IMR-90 (cell line): Measurements from ENCODE around the gene CTRB1. TPM values are rescaled to one million over a fixed set of nuclear protein-coding genes. Genes with fewer than 3 reads are reported as not detected.
A peak's percentile ranks its signal among the peaks of the same experiment; 100 is the strongest.

Experiments
- ATAC-seq: fragments of 200-7000 bp; cut with Tn5 transposase; 2 replicates; pipeline ENCODE4 v1.9.1; 2020; ENCODE audit warnings: low read depth, mild to moderate bottlenecking, moderate library complexity
- BruUV-seq: library from RNA; stranded (reverse); fragments of 400-500 nt; replicated peaks from 2 replicates; lab custom pipeline; 2021; lab: Mats Ljungman, UMichigan
- CTCF ChIA-PET: fragments of 300-600 bp; formaldehyde crosslinking; extraction: SDS; loops from one replicate; lab custom pipeline; 2021; ENCODE audit warnings: antibody characterized with exemption; lab: Yijun Ruan, JAX
- POLR2A ChIA-PET: fragments of 300-600 bp; sonication (Branson Sonifier 250); formaldehyde crosslinking; loops from one replicate; lab custom pipeline; 2022; ENCODE audit warnings: antibody characterized with exemption; ENCODE audit not compliant: unreplicated experiment; lab: Charles Lee
- DNase-seq: peaks from one replicate; pipeline ENCODE4 v3.0.0; 2013
- H2AFZ ChIP-seq: replicated peaks from 2 replicates; pipeline ENCODE3; 2013; ENCODE audit warnings: low read length, mild to moderate bottlenecking; ENCODE audit not compliant: poor library complexity
- H2AK5ac ChIP-seq: 2 replicates; pipeline ENCODE4 v1.6.1; 2013; ENCODE audit warnings: low read depth, low read length, inconsistent platforms
- H2AK9ac ChIP-seq: replicated peaks from 2 replicates; pipeline ENCODE3; 2013; ENCODE audit warnings: mild to moderate bottlenecking, low read depth, low read length, moderate library complexity; ENCODE audit not compliant: poor library complexity
- H2BK120ac ChIP-seq: 2 replicates; pipeline ENCODE4 v1.6.1; 2013; ENCODE audit warnings: low read depth, low read length, inconsistent platforms
- H2BK15ac ChIP-seq: 3 replicates; pipeline ENCODE4 v1.6.1; 2013; ENCODE audit warnings: low read depth, low read length, inconsistent platforms
- H2BK20ac ChIP-seq: 2 replicates; pipeline ENCODE4 v1.6.1; 2013; ENCODE audit warnings: low read depth, mild to moderate bottlenecking, inconsistent platforms, low read length, moderate library complexity
- H2BK5ac ChIP-seq: 2 replicates; pipeline ENCODE4 v1.6.1; 2013; ENCODE audit warnings: mild to moderate bottlenecking, low read depth, low read length, inconsistent platforms; ENCODE audit not compliant: poor library complexity, severe bottlenecking
- H3K14ac ChIP-seq: replicated peaks from 2 replicates; pipeline ENCODE4 v1.6.1; 2013; ENCODE audit warnings: low read depth, low read length, inconsistent platforms
- H3K18ac ChIP-seq: 2 replicates; pipeline ENCODE4 v1.6.1; 2013; ENCODE audit warnings: low read depth, low read length, control low read depth
- H3K23ac ChIP-seq: 2 replicates; pipeline ENCODE4 v1.6.1; 2013; ENCODE audit warnings: low read depth, low read length, inconsistent platforms
- H3K27ac ChIP-seq: 2 replicates; pipeline ENCODE4 v1.5.1; 2013; ENCODE audit warnings: mild to moderate bottlenecking, control low read depth, low read length; ENCODE audit not compliant: insufficient read depth
- H3K27me3 ChIP-seq: 2 replicates; pipeline ENCODE4 v1.6.1; 2013; ENCODE audit warnings: low read length; ENCODE audit not compliant: control insufficient read depth, insufficient read depth
- H3K36me3 ChIP-seq: 2 replicates; pipeline ENCODE4 v1.6.1; 2013; ENCODE audit warnings: low read length, mixed read lengths; ENCODE audit not compliant: control insufficient read depth, insufficient read depth
- H3K4ac ChIP-seq: 2 replicates; pipeline ENCODE4 v1.6.1; 2013; ENCODE audit warnings: low read depth, low read length, inconsistent platforms
- H3K4me1 ChIP-seq: 2 replicates; pipeline ENCODE4 v1.6.1; 2013; ENCODE audit warnings: low read length, mixed read lengths; ENCODE audit not compliant: control insufficient read depth, insufficient read depth
- H3K4me2 ChIP-seq: 2 replicates; pipeline ENCODE4 v1.6.1; 2013; ENCODE audit warnings: low read depth, mild to moderate bottlenecking, control low read depth, low read length, moderate library complexity
- H3K4me3 ChIP-seq: 2 replicates; pipeline ENCODE4 v1.5.1; 2013; ENCODE audit warnings: low read depth, mild to moderate bottlenecking, control low read depth, low read length, moderate library complexity; ENCODE audit not compliant: insufficient read depth
- H3K56ac ChIP-seq: 2 replicates; pipeline ENCODE4 v1.6.1; 2013; ENCODE audit warnings: low read length, inconsistent platforms; ENCODE audit not compliant: insufficient read depth; ENCODE audit errors: extremely low read depth
- H3K79me1 ChIP-seq, 2 experiments: 2 replicates each; pipeline ENCODE4 v1.6.1; 2013; ENCODE audit warnings: low read length in 2 of 2, inconsistent platforms in 1 of 2, low read depth in 1 of 2
- H3K9ac ChIP-seq: 2 replicates; pipeline ENCODE4 v1.6.1; 2013; ENCODE audit warnings: low read depth, low read length, control low read depth
- H3K9me1 ChIP-seq: 2 replicates; pipeline ENCODE4 v1.6.1; 2013; ENCODE audit warnings: low read length, inconsistent platforms; ENCODE audit not compliant: insufficient read depth
- H3K9me3 ChIP-seq: 2 replicates; pipeline ENCODE4 v1.6.1; 2013; ENCODE audit warnings: low read length; ENCODE audit not compliant: control insufficient read depth, insufficient read depth
- H4K20me1 ChIP-seq: 2 replicates; pipeline ENCODE4 v1.6.1; 2013; ENCODE audit warnings: low read length, inconsistent platforms; ENCODE audit not compliant: insufficient read depth
- H4K5ac ChIP-seq: 2 replicates; pipeline ENCODE4 v1.6.1; 2013; ENCODE audit warnings: mild to moderate bottlenecking, low read depth, low read length, control low read depth
- H4K8ac ChIP-seq, 2 experiments: 2 replicates each; pipeline ENCODE4 v1.6.1; 2013; ENCODE audit warnings: low read depth in 2 of 2, low read length in 2 of 2, control low read depth in 1 of 2, inconsistent platforms in 1 of 2
- H4K91ac ChIP-seq: 2 replicates; pipeline ENCODE4 v1.6.1; 2013; ENCODE audit warnings: low read depth, low read length, inconsistent platforms; ENCODE audit not compliant: insufficient read depth
- CEBPB ChIP-seq: IDR thresholded peaks from 2 replicates; pipeline ENCODE4 v1.6.1; 2012; ENCODE audit warnings: low read depth, low read length, improper control_type of control experiment
- MAZ ChIP-seq: IDR thresholded peaks from 2 replicates; pipeline ENCODE4 v1.6.1; 2012; ENCODE audit warnings: low read depth, mild to moderate bottlenecking, low read length, improper control_type of control experiment, moderate library complexity, borderline replicate concordance
- NFE2L2 ChIP-seq: fragments of 150-350 bp; IDR thresholded peaks from 2 replicates; pipeline ENCODE4 v1.6.1; 2016; ENCODE audit warnings: low read depth, mild to moderate bottlenecking, low read length
- WGBS, 2 experiments: methylation state at CpG; one replicate each; pipeline versions ENCODE4 v1.1.5 to v1.1.7; 2013; ENCODE audit warnings: missing lambda C conversion rate in 2 of 2; ENCODE audit not compliant: insufficient read length in 1 of 2; ENCODE audit errors: extremely low coverage in 2 of 2; 5-methylcytosine and 5-hydroxymethylcytosine counted together
- dilution Hi-C: fragments of 300-500 bp; cut with HindIII; formaldehyde crosslinking; loops from one replicate; pipeline ENCODE4 v1.14.3; 2018; ENCODE audit warnings: low sequenced_read_pairs; ENCODE audit not compliant: unreplicated experiment
- in situ Hi-C: fragments of 300-500 bp; cut with MboI; formaldehyde crosslinking; loops from 3 replicates; pipeline ENCODE4 v1.14.3; 2019; ENCODE audit warnings: low sequenced_read_pairs, inconsistent platforms, mixed read lengths
- intact Hi-C: fragments of 100-400 bp; cut with micrococcal nuclease; formaldehyde crosslinking; loops from 2 replicates; pipeline ENCODE4 v1.10.0; 2022
- polyA plus RNA-seq, 3 experiments: library from polyadenylated mRNA; depleted of rRNA; stranded (reverse); fragments of >200 nt; gene quantifications; 2 replicates each; pipeline ENCODE4 v1.2.3, GENCODE V29; 2012; ENCODE audit warnings: low replicate concordance in 1 of 3
- total RNA-seq: library from RNA; depleted of rRNA; stranded (reverse); fragments of >200 nt; gene quantifications from 2 replicates; pipeline ENCODE4 v1.2.3, GENCODE V29; 2012

The CTRB1 gene
- total and polyA plus RNA-seq, 2 of the 4 experiments (the other 2 are of a cell fraction) = not detected

DNA sequence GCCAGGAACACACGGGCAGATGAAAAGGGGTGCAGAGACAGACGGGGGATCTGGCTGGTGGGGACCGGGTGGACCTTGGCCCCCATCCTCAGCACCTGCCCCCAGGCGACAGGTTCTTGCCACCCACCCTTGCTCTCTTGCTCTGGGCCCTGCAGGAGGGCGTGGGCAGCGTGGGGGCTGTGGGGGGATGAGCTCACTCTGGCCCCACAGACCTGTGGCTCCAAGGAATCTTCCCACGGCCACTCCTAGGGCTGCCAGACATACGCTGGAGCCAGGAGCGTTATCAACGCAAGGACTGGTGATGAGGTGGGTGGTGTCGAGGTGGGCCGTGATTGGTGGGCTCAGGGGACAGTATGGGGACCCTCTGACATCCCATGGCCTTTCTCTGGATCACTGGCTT, 6.3 kb downstream of the CTRB1 start:
- no peak overlapping the region for H3K4ac ChIP-seq
- H3K9ac ChIP-seq = no peak overlapping the region
- peaks cover 6% of the 10 kb centered on the region; the same call in 1 of the 2 replicates for H3K9me1 ChIP-seq
- no peak overlapping the region for H2BK15ac ChIP-seq
- peaks cover 27% of the 10 kb centered on the region for H3K36me3 ChIP-seq
- no peak overlapping the region for H3K4me3 ChIP-seq
- H3K4me1 ChIP-seq = no peaks in the 10 kb centered on the region
- CTCF ChIA-PET = no interaction called here
- H2BK5ac ChIP-seq = no peak overlapping the region
- TF ChIP-seq NFE2L2 (no peak), MAZ (peak; percentile 22; the same call in 1 of the 2 replicates), CEBPB (no peak)
- dilution Hi-C loops (no loop called here), intact Hi-C loops (loop anchor here (2.0 kb wide), 1 partner anchor 18 kb away; the partner anchor contains the start of gene CTRB2), in situ Hi-C loops (no loop called here)
- H3K14ac ChIP-seq = no peak overlapping the region
- no peak overlapping the region for H3K56ac ChIP-seq
- DNase-seq (peak; percentile 26), ATAC-seq (peak; percentile 16)
- no peaks in the 10 kb centered on the region for H3K9me3 ChIP-seq
- H3K18ac ChIP-seq = no peak overlapping the region
- H3K27ac ChIP-seq = no peak overlapping the region
- no peak overlapping the region for H3K4me2 ChIP-seq
- no peak overlapping the region for H2BK20ac ChIP-seq
- POLR2A ChIA-PET = no interaction called here
- H3K79me1 ChIP-seq = peaks cover 0 to 38% of the 10 kb centered on the region in 2 experiments; a peak in 2 of 4 replicates
- no peak overlapping the region for H2AK5ac ChIP-seq
- BruUV-seq = no TSS peak
- no peak overlapping the region for H4K5ac ChIP-seq
- H3K27me3 ChIP-seq = no peaks in the 10 kb centered on the region
- H2BK120ac ChIP-seq = no peak overlapping the region
- H3K23ac ChIP-seq = no peak overlapping the region
- no peak overlapping the region for H4K8ac ChIP-seq
- peaks cover 55% of the 10 kb centered on the region for H4K20me1 ChIP-seq
- peak overlapping the region; percentile 90 for H2AK9ac ChIP-seq
- 80% methylated on average over 2 of the region's 12 CpGs; no CpG with 5 or more reads in 1 of the 2 experiments for WGBS, 2 experiments
- H4K91ac ChIP-seq = no peak overlapping the region
- H2AFZ ChIP-seq = peak overlapping the region; percentile 58
